Activated CD8-positive, alpha-beta memory T cell treated with anti-CD3 and anti-CD28 coated beads for 48 hours (primary cell): Measurements from ENCODE around the gene SLC16A4.

ENCODE experiments used
- DNase-seq, 3 experiments: peaks; one replicate each; pipeline ENCODE4 v3.0.0-alpha.2; 2020; ENCODE audit warnings: low read depth in 2 of 3, low spot score in 2 of 3

The SLC16A4 gene

DNA sequence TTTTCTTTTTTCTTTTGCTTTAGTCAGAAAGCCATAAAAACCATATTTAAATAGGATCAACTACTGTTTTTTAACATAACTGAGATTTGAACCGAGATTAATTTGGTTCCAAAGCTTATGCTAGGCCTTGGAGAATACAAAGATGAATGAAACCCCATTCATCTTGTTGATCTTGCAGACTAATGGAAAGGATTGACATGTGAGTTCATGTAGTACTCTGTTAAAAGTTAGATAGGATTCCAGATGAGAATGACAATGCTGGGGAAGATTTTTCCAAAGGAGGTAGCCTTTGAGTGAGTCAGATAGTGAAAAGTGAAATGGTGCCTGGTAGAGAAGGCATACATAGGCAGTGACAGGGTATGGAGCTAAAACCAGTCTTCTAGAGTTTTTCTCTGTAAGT lies 29.0 kb downstream of the SLC16A4 start:
- no peak for DNase-seq

DNA sequence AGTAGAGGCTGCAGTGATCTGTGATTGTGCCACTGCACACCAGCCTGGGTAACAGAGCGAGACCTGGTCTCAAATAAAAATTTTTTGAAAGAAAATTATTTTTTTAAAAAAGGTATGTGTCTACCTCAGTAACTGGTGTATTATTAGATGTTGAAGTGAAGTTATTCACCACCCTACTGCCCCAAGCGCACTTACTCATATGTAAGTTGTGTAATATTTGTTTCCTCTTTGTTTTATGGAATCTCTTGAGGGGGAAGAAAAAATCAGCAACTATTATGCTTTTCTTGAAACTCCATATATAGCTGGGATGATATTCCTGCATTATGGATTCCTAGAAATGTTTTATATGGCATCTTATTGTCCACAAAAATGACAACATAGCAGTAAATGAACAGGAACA lies 30.4 kb downstream of the SLC16A4 start:
- no peak for DNase-seq

DNA sequence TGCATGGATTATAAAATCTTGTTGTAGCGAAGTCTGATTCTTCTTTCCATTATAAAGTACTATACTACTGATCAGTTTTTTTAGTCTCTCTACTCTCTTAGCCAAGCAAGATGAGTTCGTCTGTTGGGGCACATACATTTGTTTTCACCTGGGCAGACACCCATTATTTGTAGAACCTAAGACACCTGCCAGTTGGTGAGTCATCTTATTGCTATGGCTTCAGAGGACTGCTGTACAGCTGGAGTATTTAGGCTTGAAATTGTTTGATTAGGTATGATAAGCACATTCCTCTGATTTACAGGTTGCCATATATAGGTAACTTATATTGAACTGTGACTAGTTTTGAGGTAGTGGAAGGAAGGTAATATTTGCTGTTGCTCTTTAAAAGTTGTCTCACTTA lies 34.4 kb downstream of the SLC16A4 start:
- DNase-seq: no peak

DNA sequence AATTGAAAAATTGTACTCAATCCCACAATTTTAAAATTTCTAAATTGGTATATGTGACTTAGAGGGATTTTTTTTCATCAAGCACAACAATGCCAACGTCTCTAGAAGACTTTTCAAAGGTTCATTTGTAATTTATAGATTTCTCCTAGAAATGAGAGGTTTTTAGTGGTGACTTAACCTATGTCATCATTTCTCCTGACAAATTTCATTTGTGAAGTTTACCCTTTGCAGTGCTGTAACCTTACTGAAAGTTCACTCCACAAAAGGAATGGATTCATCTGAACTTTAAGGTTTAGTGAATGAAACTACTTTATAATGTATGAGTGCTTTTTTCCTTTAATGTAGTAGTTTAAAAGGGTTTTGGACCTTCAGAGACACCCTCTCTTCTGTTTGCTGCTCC lies 35.5 kb downstream of the SLC16A4 start:
- no peak for DNase-seq

DNA sequence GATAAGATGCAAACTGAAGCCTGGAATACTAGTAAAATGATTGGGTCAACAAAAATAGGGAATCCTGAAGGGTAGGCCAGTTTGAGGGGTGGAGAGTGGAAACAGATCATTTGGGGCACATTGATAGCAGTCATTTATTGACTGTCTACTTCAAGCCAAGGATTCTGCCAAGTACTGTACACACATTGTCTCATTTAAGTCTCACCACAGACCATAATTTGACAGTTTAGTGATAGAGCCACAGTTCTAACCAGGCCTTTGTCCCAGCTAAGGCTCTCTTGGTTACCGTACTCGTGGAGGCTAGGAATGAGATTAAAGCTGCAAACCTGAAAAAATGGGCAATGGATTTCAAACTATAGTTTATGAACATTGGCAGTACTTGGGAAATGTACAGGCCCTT lies 40.5 kb downstream of the SLC16A4 start:
- no peak for DNase-seq

DNA sequence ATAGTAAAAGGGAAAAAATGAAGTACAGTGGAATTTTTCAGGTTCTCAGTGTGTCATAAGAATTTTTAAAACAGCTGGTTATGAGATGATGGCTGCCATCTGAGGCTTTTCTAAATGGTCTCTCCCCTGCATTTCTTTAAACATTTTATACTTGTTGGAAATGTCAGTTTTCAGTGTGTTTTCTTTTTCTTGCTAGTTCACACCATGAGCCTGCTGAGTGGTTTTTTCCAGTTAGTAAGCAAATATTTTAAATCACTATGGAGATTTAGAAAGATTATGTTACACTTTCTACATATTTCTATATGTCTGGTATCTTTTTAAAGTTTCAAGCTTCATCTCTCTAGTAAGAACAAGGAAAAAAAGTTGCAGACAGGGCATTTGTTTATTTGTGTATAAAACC lies 42.1 kb downstream of the SLC16A4 start:
- DNase-seq: no peak

DNA sequence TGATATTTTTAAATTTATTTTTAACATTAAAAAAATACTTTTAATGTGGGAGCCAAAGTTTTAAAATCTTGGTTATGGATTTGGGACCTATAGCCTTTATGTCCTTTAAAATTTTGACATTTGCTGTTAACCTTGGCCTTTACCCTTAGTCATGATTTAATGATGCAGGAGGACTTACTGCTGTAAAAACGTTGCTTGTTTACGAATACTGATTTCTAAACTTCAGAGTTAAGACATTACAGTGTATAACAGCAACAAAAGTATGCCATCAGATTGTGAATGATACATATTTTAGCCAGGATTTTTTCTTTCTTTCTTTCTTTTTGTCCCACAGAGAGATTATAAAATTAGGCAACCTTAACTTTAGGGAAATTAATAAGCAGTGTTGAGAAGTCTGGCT lies 42.8 kb downstream of the SLC16A4 start:
- DNase-seq: no peak

DNA sequence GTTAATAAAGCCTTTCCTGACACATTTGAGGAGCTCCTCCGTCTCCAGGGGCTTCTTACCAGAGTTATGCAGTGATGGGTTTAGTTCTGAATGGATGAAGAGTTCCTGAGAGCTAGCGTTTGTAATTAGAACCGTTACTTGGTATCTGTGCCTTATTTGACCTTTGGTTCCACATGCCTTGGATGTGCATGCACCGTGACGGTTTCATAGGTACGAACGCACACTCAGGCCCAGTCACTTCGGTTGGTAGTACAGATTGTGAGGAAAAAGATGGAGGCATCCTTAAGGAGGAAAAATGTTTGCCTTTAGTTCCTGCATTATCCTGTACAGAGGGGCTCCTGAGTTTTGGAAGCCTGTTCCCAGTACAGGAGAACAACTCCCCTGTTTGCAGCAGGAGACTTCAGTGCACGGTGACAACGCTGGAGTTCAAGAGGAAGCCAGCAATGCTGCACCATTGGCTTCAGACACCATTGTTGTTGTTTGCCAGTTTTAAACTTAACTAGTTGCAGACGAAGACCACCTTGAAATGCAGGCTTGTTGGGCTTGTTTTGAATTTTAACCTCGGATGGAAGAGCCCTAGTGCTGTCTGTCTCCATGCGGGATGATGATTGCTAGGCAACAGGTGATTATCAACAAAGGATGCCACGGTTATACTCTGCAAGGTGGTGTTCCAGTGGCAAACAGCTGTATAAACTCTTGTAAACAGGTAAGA lies 43.5 kb downstream of the SLC16A4 start:
- DNase-seq: no peak

DNA sequence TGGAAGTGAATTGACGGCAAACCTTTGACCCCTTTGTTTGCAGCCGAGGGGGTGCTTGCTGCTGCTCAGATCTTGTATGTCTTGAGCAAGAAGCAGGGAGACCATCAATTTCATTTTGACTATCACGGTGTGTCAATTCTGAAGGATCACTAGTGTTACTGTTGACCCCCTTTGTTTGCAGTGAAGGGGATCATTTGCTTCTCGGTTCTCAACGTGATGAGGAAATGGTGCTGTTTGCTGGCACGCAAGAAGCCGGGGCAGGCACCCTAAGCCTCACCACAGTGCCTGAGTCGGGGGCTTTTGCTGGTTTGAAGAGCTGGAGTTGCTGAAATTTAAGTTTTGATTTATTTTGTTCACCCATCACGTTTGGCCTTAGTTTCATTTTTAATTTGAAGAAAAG lies 44.1 kb downstream of the SLC16A4 start:
- DNase-seq: no peak

DNA sequence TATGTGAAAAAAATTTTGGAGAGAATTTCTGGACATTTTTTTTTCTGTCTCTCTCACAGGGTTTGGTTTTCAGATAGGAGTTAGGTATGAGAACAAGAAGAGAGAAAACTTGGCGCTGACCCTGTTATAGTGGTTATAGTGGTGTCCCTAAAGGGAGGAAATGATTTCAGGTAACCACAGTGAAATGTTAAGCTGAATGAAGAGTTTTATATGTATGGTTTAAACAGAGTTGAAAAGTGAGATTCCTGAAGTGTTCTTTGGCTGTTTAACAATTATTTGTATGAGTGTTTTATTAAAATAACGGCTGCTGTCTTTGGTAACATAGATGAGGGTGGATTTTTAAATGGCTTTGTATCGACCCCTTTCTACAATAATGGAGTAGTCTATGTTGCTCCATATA lies 45.3 kb downstream of the SLC16A4 start:
- DNase-seq: no peak

DNA sequence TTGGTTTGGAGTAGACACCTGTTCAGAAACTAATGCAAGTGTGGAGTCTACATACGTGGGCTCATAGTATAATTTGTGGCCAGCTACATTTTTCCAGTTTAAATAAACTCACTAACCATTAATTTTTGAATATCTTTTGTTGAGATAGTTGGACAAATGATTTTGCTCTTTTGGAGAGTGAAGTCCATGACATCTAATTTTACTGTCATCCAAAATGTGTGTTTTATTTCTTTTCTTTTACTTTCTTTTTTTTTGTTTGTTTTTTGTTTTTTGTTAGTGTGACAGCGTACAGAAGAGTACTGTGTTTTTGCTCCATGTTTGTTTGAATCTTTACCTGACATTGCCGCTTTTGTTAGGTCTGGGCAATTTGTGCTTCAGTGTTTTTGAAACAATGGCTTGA lies 46.7 kb downstream of the SLC16A4 start:
- no peak for DNase-seq

DNA sequence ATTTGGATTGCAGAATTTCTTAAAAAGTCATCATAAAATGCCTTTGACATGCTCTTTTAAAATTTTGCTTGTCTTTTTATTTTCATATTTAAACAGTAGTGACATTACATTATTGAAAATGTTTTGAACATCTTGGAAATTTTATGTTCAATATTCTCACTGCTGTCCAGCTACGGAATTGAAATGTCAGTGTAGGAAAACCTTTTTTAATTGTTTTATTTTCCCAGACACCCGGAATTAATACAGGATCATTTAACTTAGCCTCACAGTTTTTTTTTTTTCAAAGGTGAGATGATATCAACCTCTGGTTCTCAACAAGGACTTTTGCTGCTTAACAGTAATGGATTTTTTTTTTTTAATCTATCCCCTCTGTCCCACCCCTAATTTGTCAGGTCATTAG lies 47.6 kb downstream of the SLC16A4 start:
- no peak for DNase-seq

DNA sequence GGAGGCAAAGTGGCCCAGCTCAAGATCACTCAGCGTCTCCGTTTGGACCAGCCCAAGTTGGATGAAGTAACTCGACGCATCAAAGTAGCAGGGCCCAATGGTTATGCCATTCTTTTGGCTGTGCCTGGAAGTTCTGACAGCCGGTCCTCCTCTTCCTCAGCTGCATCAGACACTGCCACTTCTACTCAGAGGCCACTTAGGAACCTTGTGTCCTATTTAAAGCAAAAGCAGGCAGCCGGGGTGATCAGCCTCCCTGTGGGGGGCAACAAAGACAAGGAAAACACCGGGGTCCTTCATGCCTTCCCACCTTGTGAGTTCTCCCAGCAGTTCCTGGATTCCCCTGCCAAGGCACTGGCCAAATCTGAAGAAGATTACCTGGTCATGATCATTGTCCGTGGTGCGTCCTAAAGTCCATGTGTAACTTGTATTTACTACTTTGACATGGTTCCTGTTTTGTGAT lies 48.9 kb downstream of the SLC16A4 start:
- DNase-seq: no peak

DNA sequence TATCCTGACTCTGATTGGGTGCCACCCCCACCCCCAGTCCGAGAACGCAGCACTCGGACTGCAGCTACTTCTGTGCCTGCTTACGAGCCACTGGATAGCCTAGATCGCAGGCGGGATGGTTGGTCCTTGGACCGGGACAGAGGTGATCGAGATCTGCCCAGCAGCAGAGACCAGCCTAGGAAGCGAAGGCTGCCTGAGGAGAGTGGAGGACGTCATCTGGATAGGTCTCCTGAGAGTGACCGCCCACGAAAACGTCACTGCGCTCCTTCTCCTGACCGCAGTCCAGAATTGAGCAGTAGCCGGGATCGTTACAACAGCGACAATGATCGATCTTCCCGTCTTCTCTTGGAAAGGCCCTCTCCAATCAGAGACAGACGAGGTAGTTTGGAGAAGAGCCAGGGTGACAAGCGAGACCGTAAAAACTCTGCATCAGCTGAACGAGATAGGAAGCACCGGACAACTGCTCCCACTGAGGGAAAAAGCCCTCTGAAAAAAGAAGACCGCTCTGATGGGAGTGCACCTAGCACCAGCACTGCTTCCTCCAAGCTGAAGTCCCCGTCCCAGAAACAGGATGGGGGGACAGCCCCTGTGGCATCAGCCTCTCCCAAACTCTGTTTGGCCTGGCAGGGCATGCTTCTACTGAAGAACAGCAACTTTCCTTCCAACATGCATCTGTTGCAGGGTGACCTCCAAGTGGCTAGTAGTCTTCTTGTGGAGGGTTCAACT lies 49.5 kb downstream of the SLC16A4 start:
- no peak for DNase-seq

DNA sequence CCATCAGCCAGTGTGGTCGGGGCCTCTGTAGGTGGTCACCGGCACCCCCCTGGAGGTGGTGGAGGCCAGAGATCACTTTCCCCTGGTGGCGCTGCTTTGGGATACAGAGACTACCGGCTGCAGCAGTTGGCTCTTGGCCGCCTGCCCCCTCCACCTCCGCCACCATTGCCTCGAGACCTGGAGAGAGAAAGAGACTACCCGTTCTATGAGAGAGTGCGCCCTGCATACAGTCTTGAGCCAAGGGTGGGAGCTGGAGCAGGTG lies 50.7 kb downstream of the SLC16A4 start:
- peak in 1 of 3 experiments; percentile 16 for DNase-seq

DNA sequence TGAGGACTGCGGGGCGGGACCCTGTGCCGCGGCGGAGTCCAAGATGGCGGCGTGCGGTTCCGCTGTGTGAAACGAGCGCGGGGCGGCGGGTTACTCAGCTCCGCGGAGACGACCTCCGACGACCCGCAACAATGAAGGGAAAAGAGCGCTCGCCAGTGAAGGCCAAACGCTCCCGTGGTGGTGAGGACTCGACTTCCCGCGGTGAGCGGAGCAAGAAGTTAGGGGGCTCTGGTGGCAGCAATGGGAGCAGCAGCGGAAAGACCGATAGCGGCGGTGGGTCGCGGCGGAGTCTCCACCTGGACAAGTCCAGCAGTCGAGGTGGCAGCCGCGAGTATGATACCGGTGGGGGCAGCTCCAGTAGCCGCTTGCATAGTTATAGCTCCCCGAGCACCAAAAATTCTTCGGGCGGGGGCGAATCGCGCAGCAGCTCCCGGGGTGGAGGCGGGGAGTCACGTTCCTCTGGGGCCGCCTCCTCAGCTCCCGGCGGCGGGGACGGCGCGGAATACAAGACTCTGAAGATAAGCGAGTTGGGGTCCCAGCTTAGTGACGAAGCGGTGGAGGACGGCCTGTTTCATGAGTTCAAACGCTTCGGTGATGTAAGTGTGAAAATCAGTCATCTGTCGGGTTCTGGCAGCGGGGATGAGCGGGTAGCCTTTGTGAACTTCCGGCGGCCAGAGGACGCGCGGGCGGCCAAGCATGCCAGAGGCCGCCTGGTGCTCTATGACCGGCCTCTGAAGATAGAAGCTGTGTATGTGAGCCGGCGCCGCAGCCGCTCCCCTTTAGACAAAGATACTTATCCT lies 51.2 kb downstream of the SLC16A4 start:
- DNase-seq: peak in 2 of 3 experiments; percentile 29 to 41

DNA sequence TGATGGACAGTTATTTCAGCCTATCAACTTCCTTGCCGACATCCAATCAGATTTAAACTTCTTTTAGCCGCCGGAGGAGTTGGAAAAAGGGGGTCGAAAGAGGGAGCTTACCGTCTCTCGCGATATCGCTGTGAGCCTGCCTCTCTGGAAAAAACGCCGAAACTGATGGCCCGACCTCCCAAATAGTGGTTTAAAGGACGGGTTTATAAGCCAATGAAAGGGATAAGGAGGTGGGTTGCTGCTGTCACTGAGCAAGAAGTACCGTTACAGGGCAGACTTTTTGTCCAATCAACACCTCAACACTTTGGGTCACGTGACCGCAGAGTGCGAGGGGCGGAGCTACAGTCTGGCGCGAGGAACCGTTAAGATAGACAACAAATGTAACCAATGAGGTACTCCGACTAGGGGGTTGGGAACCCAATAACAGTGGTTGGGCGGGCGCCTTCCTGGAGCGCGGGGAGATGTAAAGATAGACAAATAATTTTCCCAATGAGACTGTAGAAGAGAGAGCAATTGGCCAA lies 51.9 kb downstream of the SLC16A4 start, which contains the start of gene RBM15:
RBM15 (plus strand) TSS at position 492 of the 521 bp plus-strand sequence; CDS start at position 521, 29 bp downstream.
- peak; percentile 68 to 90 (median 89) for DNase-seq

DNA sequence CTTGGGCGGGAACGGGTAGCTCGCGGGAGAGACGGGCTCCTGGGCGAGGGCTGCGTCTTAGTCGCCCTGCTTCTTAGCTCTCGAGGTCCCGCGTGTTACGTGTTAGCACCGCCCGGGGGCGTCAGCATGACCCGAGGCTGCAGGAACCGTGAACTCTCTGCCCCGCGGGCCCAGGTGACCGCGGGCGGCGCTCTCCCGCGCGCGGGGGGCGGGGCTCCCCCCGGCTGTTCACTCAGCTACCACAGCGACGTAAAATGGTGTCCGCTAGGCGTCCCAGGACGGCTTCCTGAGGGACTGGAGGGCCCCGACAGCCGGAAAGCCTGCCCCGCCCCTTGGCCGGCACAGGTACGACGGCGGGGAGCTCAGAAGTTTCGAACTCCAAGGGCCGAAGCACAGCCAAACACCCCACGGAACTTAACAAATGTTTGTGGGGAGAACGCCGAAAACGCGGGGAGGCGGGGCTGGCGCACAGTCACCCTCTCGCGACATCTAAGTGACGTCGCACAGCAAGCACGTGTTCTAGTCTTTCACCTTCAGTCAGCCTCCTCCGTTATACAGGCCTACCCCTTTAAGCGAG lies 52.4 kb downstream of the SLC16A4 start:
- DNase-seq: peak; percentile 86 to 94 (median 88)

DNA sequence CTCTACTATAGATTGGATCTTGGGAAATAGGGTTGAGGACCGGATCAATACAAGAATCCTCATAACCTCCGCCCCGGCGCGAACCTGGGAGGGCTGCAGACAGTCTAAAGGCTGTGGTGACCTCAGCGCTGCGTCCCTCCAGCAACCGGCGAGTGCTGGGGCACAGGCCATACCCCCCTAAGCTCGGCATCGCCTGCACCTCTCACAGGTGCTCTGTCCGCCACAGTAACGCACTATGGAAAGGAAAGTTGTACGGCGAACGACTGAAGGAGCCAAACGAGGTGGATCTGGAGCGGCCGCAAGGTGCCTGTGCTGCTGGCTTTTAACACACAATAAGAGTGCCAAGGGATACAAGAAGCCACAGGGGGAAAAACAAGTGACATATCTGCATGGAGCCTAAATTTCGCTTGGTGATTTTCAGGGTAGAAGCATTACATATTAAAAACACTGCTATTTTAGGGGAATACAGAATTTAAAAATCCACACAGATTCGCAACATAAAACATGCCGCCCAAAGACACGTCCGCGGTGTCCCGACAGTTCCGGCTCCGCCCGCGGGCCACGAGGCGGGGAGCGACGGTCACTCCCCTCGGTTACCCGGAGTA lies 53.0 kb downstream of the SLC16A4 start:
- DNase-seq: peak; percentile 14 to 29 (median 15)

DNA sequence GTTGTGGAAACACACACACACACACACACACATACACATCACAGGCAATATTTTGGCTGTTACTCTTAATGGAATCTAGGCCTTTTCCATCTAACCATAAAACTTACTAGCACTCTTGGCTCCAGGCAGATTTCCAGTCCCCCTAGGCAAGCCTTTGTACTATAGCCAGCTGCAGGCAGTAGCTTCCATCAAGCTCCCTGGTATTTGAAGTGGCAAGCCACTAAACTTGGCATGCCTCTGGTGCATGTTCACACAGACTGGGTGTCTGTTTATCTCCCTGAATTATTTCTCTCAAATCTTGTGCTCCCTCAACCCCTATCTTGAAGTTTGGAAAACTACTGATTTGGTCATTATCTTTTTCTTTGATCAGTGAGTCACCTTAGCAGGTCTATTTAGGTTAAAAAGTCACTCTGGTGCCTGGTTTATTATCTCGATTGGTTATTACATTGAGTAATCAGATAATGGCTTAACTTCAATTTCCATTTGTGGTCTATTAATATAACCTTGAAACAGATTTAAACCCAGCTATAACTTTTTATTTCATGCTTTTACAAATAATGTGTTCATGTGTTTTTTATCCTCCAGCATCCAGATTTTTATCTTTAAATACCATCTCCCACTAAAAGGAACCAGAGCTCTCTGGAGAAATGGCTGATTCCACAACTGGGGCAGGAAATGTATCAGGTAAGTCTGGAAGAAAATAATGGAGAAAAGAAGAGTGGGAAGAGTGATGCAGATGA lies 54.4 kb downstream of the SLC16A4 start:
- no peak for DNase-seq
